ENCODE data around the gene ABTB2.

DNA sequence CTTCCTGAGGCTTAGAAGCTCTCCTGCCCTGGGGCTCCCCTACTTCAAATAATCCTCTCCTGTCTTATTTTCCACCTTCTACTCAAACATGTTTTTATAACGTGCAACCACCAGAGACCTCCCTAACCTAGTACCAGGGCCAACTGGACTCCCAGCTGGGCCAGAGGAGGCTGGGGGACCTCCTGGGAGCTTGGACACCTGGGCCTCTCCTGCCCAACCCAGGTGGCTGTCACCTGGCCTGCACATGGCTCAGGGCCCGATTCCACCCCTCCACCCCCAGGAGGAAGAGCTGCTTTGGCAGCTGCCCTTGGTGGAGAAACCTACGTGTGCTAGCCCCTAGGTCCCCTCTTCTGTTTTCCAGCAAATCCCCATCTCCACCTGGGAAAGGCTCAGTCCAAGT is 105.2 kb downstream of the ABTB2 start:
- TF ChIP-seq, protein P1, sequence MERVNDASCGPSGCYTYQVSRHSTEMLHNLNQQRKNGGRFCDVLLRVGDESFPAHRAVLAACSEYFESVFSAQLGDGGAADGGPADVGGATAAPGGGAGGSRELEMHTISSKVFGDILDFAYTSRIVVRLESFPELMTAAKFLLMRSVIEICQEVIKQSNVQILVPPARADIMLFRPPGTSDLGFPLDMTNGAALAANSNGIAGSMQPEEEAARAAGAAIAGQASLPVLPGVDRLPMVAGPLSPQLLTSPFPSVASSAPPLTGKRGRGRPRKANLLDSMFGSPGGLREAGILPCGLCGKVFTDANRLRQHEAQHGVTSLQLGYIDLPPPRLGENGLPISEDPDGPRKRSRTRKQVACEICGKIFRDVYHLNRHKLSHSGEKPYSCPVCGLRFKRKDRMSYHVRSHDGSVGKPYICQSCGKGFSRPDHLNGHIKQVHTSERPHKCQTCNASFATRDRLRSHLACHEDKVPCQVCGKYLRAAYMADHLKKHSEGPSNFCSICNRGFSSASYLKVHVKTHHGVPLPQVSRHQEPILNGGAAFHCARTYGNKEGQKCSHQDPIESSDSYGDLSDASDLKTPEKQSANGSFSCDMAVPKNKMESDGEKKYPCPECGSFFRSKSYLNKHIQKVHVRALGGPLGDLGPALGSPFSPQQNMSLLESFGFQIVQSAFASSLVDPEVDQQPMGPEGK (CRISPR knock-in tag; IDR thresholded peaks at IDR 0.05; ENCODE audit: borderline replicate concordance) = no peak
- TF ChIP-seq ZFP30 (CRISPR knock-in tag; IDR thresholded peaks at IDR 0.05) = no peak
- no peak for TF ChIP-seq ZC3H10 (CRISPR knock-in tag; IDR thresholded peaks at IDR 0.05)
- TF ChIP-seq ZFP3 (CRISPR knock-in tag; IDR thresholded peaks at IDR 0.05) = no peak
- TF ChIP-seq TOX (CRISPR knock-in tag; IDR thresholded peaks at IDR 0.05; ENCODE audit: borderline replicate concordance) = no peak
- TF ChIP-seq, protein P2, sequence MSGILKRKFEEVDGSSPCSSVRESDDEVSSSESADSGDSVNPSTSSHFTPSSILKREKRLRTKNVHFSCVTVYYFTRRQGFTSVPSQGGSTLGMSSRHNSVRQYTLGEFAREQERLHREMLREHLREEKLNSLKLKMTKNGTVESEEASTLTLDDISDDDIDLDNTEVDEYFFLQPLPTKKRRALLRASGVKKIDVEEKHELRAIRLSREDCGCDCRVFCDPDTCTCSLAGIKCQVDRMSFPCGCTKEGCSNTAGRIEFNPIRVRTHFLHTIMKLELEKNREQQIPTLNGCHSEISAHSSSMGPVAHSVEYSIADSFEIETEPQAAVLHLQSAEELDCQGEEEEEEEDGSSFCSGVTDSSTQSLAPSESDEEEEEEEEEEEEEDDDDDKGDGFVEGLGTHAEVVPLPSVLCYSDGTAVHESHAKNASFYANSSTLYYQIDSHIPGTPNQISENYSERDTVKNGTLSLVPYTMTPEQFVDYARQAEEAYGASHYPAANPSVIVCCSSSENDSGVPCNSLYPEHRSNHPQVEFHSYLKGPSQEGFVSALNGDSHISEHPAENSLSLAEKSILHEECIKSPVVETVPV (CRISPR knock-in tag; IDR thresholded peaks at IDR 0.05) = no peak
- no peak for TF ChIP-seq RARB (CRISPR knock-in tag; IDR thresholded peaks at IDR 0.05)
- no peak for TF ChIP-seq ZNF8 (CRISPR knock-in tag; IDR thresholded peaks at IDR 0.05)
- TF ChIP-seq TCF4 (CRISPR knock-in tag; IDR thresholded peaks at IDR 0.05; ENCODE audit: borderline replicate concordance) = no peak

Data from SK-N-SH treated with all-trans-retinoic acid at 6 μM for 48 hours (cell line).